ENCODE measurements around the gene GRIK4.

GRCh38 chr11:120652705-120653335 lies 141.3 kb downstream of the GRIK4 start:
- TF ChIP-seq CTCF (IDR thresholded peaks at IDR 0.05; ENCODE audit: low read length) (no peak), EZH2 (IDR thresholded peaks at IDR 0.05; ENCODE audit: borderline replicate concordance, low read length) (no peak)

All from OCI-LY1 (cell line).